Measurements from ENCODE around the gene SLC46A1. TPM values are rescaled to one million over a fixed set of nuclear protein-coding genes. Genes with fewer than 3 reads are reported as not detected.

SLC46A1 gene
- total RNA-seq, 1 donor from 2014 or later = 5.3 TPM

DNA sequence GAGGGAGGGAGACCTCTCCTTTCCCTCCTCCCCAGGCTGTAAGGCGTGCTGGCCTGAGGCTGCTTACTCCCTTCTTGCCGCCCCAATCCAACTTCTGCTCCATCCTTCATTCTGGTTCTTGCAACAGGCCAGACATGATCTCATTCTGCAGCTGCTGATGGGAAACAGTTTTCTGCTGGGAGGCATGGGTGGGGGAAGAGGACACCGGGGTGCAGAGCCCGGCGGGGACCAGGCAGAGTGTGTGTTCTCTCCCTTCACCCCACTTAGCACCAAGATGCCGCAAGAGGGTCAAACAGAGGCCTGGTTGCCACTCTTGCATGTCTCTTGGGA, 33.1 kb downstream of the SLC46A1 start:
- Mint-ChIP-seq H3K4me1 (ENCODE audit: unreplicated experiment) (peaks cover 6% of the 10 kb centered on the region), H3K27me3 (ENCODE audit: unreplicated experiment) (peaks cover 17% of the 10 kb centered on the region), H3K4me3 (ENCODE audit: unreplicated experiment) (peak overlapping the region; percentile 79), H3K36me3 (ENCODE audit: low read depth, unreplicated experiment) (no peaks in the 10 kb centered on the region), H3K9me3 (ENCODE audit: unreplicated experiment) (no peaks in the 10 kb centered on the region), H3K27ac (ENCODE audit: unreplicated experiment) (no peak overlapping the region)
- no peak for DNase-seq (ENCODE audit: low spot score)
- TF ChIP-seq, protein P1, sequence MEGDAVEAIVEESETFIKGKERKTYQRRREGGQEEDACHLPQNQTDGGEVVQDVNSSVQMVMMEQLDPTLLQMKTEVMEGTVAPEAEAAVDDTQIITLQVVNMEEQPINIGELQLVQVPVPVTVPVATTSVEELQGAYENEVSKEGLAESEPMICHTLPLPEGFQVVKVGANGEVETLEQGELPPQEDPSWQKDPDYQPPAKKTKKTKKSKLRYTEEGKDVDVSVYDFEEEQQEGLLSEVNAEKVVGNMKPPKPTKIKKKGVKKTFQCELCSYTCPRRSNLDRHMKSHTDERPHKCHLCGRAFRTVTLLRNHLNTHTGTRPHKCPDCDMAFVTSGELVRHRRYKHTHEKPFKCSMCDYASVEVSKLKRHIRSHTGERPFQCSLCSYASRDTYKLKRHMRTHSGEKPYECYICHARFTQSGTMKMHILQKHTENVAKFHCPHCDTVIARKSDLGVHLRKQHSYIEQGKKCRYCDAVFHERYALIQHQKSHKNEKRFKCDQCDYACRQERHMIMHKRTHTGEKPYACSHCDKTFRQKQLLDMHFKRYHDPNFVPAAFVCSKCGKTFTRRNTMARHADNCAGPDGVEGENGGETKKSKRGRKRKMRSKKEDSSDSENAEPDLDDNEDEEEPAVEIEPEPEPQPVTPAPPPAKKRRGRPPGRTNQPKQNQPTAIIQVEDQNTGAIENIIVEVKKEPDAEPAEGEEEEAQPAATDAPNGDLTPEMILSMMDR (IDR thresholded peaks at IDR 0.05; ENCODE audit: unreplicated experiment) = no peak

DNA sequence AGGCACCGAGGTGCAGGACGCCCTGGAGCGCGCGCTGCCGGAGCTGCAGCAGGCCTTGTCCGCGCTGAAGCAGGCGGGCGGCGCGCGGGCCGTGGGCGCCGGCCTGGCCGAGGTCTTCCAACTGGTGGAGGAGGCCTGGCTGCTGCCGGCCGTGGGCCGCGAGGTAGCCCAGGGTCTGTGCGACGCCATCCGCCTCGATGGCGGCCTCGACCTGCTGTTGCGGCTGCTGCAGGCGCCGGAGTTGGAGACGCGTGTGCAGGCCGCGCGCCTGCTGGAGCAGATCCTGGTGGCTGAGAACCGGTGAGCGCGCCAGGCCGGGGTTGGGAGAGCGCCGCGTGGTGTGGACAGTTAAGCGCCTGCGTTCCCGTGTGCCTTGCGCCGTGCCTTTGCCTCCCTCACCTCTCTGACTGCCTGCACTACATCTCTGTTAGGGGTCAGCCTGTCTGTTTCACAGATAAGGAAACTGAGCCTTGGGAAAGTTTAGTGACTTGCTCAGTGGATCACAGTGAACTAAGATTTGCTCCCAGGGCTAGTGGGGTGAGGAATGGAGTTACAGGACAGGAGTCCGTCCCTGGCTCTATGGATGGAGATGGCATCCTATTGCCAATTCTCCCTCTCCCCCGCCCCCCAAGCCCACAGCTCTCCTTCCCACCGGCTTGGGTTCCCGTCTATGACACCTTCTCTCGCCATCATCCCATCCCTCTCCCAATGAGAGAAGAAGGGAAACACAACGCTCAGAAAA, 33.6 kb downstream of the SLC46A1 start:
- Mint-ChIP-seq H3K36me3 (ENCODE audit: low read depth, unreplicated experiment) (no peaks in the 10 kb centered on the region), H3K4me1 (ENCODE audit: unreplicated experiment) (peaks cover 6% of the 10 kb centered on the region), H3K27me3 (ENCODE audit: unreplicated experiment) (peaks cover 17% of the 10 kb centered on the region), H3K27ac (ENCODE audit: unreplicated experiment) (no peak overlapping the region), H3K4me3 (ENCODE audit: unreplicated experiment) (peak overlapping the region; percentile 79), H3K9me3 (ENCODE audit: unreplicated experiment) (no peaks in the 10 kb centered on the region)
- TF ChIP-seq, protein P1 (IDR thresholded peaks at IDR 0.05; ENCODE audit: unreplicated experiment) = no peak
- DNase-seq (ENCODE audit: low spot score) = no peak

DNA sequence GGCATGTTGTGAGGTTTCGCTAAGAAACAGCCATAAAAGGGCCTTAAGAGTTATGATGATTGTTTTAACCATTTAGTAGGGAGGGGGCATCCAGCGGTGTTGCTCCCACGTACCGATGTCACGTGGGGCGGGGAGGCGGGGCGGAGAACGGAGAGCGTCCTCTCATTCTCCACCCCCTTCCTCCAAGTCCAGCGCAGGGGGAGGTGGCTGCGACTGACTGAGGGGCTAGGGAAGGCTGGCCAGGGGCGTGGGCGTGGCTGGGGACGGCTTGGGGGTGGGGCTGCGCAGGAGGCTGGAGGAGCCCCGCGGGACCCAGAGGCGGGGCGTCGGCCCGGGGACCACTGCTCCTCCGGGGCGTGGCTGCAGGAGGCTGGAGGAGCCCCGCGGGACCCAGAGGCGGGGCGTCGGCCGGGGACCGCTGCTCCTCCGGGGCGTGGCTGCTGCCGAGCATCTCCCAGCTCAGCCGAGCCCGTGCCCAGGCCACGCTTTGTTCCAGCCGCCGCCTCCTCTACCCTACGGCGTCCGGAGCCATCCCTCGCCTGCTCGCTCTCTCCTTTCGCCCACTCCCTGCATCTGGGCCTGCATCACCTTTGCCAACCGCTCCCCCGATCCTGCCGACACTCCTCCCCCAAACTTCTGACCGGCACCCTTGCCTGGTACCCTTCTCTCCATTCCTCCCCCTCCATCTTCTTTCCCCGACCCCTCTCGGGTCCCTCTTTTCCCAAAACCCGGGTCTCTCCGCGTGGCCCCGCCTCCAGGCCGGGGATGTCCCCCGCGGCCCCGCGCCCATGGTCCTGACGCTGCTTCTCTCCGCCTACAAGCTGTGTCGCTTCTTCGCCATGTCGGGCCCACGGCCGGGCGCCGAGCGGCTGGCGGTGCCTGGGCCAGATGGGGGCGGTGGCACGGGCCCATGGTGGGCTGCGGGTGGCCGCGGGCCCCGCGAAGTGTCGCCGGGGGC, 34.5 kb downstream of the SLC46A1 start, which contains the start of gene SARM1:
TSS of gene SARM1 (plus strand) at position 450 of the 958 bp plus-strand sequence. CDS start at position 789, 339 bp downstream.
- H3K9me3 Mint-ChIP-seq (ENCODE audit: unreplicated experiment) = no peaks in the 10 kb centered on the region
- peak within 1 kb of the TSS; percentile 88 for H3K4me3 Mint-ChIP-seq (ENCODE audit: unreplicated experiment)
- H3K27ac Mint-ChIP-seq (ENCODE audit: unreplicated experiment) = no peak within 1 kb of the TSS
- H3K36me3 Mint-ChIP-seq (ENCODE audit: low read depth, unreplicated experiment) = no peaks in the 10 kb centered on the region
- H3K27me3 Mint-ChIP-seq (ENCODE audit: unreplicated experiment) = peaks cover 17% of the 10 kb centered on the region
- peak; percentile 78 for DNase-seq (ENCODE audit: low spot score)
- TF ChIP-seq, protein P1 (IDR thresholded peaks at IDR 0.05; ENCODE audit: unreplicated experiment) = no peak
- peaks cover 6% of the 10 kb centered on the region for H3K4me1 Mint-ChIP-seq (ENCODE audit: unreplicated experiment)

DNA sequence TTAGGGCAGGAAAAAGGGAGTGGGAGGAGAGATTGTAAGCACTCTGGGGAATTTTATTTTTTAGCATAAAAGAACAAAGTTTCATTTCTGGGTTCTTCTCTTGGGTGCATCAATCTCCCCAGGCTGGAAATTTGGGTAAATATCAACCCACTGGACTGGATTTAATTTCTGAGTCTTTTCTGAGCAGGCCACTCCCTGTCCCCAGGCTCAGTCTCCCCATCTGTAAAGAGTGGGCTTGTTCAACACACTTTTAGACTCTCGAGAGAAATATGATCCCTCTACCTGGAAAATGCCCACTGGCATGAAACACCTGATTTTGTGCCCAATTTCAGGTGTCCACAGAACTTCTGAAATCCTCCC, 35.3 kb downstream of the SLC46A1 start:
- DNase-seq (ENCODE audit: low spot score) = no peak
- H3K27me3 Mint-ChIP-seq (ENCODE audit: unreplicated experiment) = peaks cover 17% of the 10 kb centered on the region
- TF ChIP-seq, protein P1 (IDR thresholded peaks at IDR 0.05; ENCODE audit: unreplicated experiment) = no peak
- no peaks in the 10 kb centered on the region for H3K36me3 Mint-ChIP-seq (ENCODE audit: low read depth, unreplicated experiment)
- no peaks in the 10 kb centered on the region for H3K9me3 Mint-ChIP-seq (ENCODE audit: unreplicated experiment)
- H3K4me3 Mint-ChIP-seq (ENCODE audit: unreplicated experiment) = peak overlapping the region; percentile 88
- H3K27ac Mint-ChIP-seq (ENCODE audit: unreplicated experiment) = no peak overlapping the region
- peaks cover 6% of the 10 kb centered on the region for H3K4me1 Mint-ChIP-seq (ENCODE audit: unreplicated experiment)
